Right lobe of liver (tissue), 4 donors: Measurements from ENCODE around the gene CAGE1.

Experiments
- POLR2A ChIP-seq: fragments of 450-650 bp; IDR thresholded peaks from one replicate; pipeline ENCODE4 v1.6.1; 2017; ENCODE audit warnings: antibody characterized with exemption, mild to moderate bottlenecking
- TF ChIP-seq, protein P1 (sequence below), 4 donors: fragments of 200-600 bp in 3 of 4; fragments of 450-650 bp in 1 of 4; IDR thresholded peaks; one replicate each; pipeline versions ENCODE4 v1.5.1 to v1.8.0; 2016 to 2022; ENCODE audit warnings: antibody characterized with exemption in 4 of 4, mild to moderate bottlenecking in 2 of 4
- donor health status: DM: no; HTN: no; CAD: no.
- donor health status: DM: no; HTN: no; CAD: no.
- donor health status: DM: no; HTN: yes; CAD: no.

DNA sequence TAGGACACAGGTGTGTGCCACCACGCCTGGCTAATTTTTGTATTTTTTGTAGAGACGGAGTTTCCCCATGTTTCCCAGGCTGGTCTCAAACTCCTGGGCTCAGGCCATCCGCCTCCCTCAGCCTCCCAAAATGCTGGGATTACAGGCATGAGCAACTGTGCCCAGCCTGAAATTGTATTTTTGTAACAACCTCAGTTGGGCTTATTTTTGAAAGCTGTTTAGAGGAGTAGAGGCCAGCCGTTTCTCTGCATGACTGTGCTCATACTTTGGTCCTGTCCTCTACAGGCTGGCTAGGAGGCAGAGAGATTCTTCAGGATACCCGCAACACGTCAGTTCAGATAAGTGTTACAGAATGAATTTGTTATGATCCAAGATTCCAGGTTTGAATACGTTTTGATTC lies 22.1 kb downstream of the CAGE1 start:
- TF ChIP-seq, protein P1, sequence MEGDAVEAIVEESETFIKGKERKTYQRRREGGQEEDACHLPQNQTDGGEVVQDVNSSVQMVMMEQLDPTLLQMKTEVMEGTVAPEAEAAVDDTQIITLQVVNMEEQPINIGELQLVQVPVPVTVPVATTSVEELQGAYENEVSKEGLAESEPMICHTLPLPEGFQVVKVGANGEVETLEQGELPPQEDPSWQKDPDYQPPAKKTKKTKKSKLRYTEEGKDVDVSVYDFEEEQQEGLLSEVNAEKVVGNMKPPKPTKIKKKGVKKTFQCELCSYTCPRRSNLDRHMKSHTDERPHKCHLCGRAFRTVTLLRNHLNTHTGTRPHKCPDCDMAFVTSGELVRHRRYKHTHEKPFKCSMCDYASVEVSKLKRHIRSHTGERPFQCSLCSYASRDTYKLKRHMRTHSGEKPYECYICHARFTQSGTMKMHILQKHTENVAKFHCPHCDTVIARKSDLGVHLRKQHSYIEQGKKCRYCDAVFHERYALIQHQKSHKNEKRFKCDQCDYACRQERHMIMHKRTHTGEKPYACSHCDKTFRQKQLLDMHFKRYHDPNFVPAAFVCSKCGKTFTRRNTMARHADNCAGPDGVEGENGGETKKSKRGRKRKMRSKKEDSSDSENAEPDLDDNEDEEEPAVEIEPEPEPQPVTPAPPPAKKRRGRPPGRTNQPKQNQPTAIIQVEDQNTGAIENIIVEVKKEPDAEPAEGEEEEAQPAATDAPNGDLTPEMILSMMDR (IDR thresholded peaks at IDR 0.05) = no peak
- no peak for TF ChIP-seq POLR2A
